BE2C (cell line): Measurements from ENCODE around the gene PDE1C.

Experiments used
- DNase-seq: peaks from one replicate; pipeline ENCODE4 v3.0.0-alpha.2; 2020
- H3K27me3 ChIP-seq: fragments of 250-450 bp; sonication (Bioruptor Pico); 2 replicates; pipeline ENCODE4 v1.5.1; 2020; ENCODE audit warnings: mild to moderate bottlenecking
- H3K36me3 ChIP-seq: fragments of 250-450 bp; sonication (Bioruptor Pico); 2 replicates; pipeline ENCODE4 v1.5.1; 2020; ENCODE audit warnings: mild to moderate bottlenecking
- H3K4me1 ChIP-seq: fragments of 250-450 bp; sonication (Bioruptor Pico); 2 replicates; pipeline ENCODE4 v1.5.1; 2020
- H3K4me3 ChIP-seq: 2 replicates; pipeline ENCODE4 v1.5.1; 2011; ENCODE audit warnings: low read depth, low read length
- H3K9me3 ChIP-seq: fragments of 250-450 bp; sonication (Bioruptor Pico); 2 replicates; pipeline ENCODE4 v1.5.1; 2020
- CTCF ChIP-seq: IDR thresholded peaks from 2 replicates; pipeline ENCODE4 v1.5.1; 2012; ENCODE audit warnings: mild to moderate bottlenecking, low read depth, low read length

Gene PDE1C

GRCh38 chr7:31971049-31971667 lies 99.0 kb downstream of the PDE1C start:
- no peaks in the 10 kb centered on the region for H3K36me3 ChIP-seq
- no peaks in the 10 kb centered on the region for H3K27me3 ChIP-seq
- no peak for DNase-seq
- H3K4me1 ChIP-seq = no peaks in the 10 kb centered on the region
- no peak overlapping the region for H3K4me3 ChIP-seq
- no peak for TF ChIP-seq CTCF
- no peaks in the 10 kb centered on the region for H3K9me3 ChIP-seq

- no peak for DNase-seq
- Histone ChIP-seq H3K36me3 (no peaks in the 10 kb centered on the region), H3K4me3 (no peak overlapping the region), H3K27me3 (no peaks in the 10 kb centered on the region), H3K9me3 (no peaks in the 10 kb centered on the region), H3K4me1 (no peaks in the 10 kb centered on the region)
- no peak for TF ChIP-seq CTCF
These were observed 99.7 kb downstream of the PDE1C start for GRCh38 chr7:31970501-31970900.

- DNase-seq = no peak
- Histone ChIP-seq H3K36me3 (no peaks in the 10 kb centered on the region), H3K4me1 (no peaks in the 10 kb centered on the region), H3K4me3 (no peak overlapping the region), H3K9me3 (no peaks in the 10 kb centered on the region), H3K27me3 (no peaks in the 10 kb centered on the region)
- TF ChIP-seq CTCF = no peak
These were observed 106.5 kb downstream of the PDE1C start for GRCh38 chr7:31963569-31964175.

- Histone ChIP-seq H3K36me3 (no peaks in the 10 kb centered on the region), H3K4me3 (no peak overlapping the region), H3K4me1 (no peaks in the 10 kb centered on the region), H3K9me3 (no peaks in the 10 kb centered on the region), H3K27me3 (no peaks in the 10 kb centered on the region)
- no peak for TF ChIP-seq CTCF
- DNase-seq = no peak
These were observed 108.0 kb downstream of the PDE1C start for GRCh38 chr7:31962246-31962645.

- H3K27me3 ChIP-seq = no peaks in the 10 kb centered on the region
- H3K36me3 ChIP-seq = no peaks in the 10 kb centered on the region
- H3K4me3 ChIP-seq = no peak overlapping the region
- no peak for DNase-seq
- no peaks in the 10 kb centered on the region for H3K4me1 ChIP-seq
- TF ChIP-seq CTCF = no peak
- no peaks in the 10 kb centered on the region for H3K9me3 ChIP-seq
These were observed 112.0 kb downstream of the PDE1C start for GRCh38 chr7:31958226-31958625.

GRCh38 chr7:31957756-31958155 lies 112.5 kb downstream of the PDE1C start:
- Histone ChIP-seq H3K36me3 (no peaks in the 10 kb centered on the region), H3K27me3 (no peaks in the 10 kb centered on the region), H3K9me3 (no peaks in the 10 kb centered on the region), H3K4me3 (no peak overlapping the region), H3K4me1 (no peaks in the 10 kb centered on the region)
- no peak for DNase-seq
- no peak for TF ChIP-seq CTCF
